ENCODE results near the gene SCN2B.

The SCN2B gene

DNA sequence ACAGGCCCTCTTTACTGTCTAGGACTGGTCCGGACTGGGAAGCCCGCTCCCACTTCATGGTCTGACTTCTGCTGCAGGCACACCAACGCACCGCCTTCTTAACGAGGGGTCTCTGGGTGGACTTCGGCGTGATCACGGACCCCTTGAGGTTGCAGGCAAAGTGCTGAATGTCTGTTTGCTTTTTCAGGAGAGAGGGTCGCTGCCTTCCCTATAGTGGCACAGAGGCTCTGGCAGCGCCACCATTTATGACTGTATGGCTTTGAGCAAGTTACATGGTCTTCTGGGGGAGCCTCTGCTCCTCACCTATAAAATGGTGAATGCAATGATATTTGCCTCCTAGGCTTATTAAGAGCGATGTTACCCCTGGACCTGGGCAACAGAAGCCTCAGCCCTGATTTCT lies 22.5 kb downstream of the SCN2B start:
- DNase-seq (ENCODE audit: low spot score), result no peak

DNA sequence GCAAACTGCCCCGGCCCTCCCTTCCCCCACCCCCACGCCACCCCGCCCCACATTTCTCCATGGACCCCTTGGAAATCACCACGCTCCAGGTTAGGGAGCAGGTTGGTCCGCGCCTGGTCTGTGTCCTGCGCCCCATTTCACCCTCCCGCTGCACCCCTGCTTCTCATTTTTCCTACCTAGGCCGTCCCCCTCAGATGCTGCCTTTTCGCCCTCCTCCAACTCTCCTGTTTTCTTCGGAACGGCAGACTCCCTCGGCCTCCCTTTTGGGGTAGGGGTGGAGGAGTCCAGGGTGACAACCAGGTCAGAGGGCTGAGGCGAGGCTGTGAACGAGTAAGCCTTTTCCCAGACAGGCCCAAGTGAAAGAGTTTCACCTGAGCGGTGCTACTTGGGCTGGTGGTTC lies 22.9 kb downstream of the SCN2B start:
- no peak for DNase-seq (ENCODE audit: low spot score)

DNA sequence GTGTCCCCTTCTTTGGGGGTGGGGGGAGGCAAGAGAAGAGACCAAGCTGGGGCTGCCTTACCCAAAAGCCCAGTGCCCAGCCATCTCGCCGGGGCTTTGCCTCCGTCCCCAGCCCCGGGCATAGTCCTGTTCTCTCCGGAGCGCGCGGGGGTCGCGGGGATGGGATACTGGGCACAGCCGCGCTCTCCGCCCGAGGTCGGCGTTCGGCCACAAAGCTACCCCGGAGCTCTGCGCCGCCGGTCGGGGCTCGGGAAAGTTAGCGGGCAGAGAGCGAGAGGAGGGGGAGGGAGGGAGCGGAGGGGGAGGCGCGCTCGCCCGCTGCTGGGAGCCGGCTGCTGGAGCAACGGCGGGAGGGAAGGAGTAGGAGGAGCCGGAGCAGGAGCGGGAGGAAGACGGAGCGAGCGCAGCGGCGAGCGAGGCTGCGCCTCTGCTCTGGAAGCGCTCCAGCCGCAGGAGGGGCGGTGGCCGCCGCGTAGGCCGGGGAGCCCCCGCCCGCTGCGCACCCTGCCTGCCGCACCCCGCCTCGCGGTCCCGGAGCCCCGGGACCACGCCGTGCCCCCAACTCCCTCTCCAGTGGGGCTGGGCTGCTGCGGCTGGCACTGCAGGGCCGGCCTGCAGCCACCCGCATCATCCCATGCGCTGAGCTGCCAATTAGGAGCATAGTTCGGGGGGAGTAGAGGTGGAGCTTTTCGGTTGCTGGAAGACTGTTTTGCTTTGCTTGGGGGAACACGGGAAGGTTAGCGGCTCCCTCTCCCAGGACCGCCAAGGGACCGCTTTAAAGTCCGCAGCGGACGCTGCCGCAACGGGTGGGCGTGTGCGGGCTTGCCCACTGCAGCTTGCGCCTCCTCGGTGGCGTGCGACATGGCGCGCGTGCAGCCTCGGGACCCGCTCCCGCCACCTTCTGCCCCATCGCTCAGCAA lies 23.6 kb downstream of the SCN2B start, which contains the start of gene SCN4B:
TSS of gene SCN4B (minus strand) at position 272 of the 920 bp plus-strand sequence. CDS start at position 122, 150 bp downstream.
- peak; percentile 83 for DNase-seq (ENCODE audit: low spot score)

DNA sequence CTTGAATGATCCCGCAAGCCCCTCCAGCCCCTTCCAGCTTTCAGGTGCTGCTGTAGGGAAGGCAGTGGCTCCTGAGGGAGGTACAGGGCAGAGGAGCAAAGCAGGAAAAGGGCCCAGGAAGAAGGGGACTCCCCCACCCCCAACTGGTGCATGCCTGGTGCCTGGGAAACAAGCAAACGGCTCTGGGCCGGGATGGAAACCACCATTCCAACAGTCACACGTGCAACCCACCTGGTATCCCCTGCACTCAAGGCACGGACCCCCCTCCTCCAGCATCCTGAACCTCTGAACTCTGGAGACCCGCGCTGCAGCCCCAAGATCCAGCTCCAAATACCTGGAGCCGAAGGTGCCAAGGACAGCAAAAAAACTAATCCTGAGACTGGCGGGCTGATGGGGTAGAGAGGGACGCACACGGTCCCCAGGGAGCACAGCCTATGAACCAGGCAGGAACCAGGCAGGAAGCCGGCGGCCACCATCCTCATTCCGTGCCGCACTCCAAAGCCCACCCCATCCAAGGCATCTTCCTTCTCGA lies 24.4 kb downstream of the SCN2B start:
- DNase-seq (ENCODE audit: low spot score), result no peak

DNA sequence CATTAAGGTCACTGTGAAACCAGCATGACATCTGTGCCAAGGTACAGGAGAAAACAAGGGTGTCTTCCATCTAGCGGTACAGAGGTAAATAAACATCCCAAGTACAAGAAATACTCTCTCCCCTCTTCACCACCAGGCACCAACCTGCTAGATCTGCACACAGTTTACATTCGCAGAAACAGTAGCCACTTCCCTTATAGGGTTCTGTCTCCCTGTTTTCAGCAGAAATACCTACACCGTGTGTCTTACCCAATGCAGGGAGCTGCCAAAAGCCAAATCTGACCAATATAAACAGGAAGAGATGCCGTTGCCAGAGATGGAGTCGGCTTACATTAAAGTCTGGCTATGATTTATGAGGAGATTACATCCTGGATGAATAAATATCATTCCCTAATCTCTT lies 25.0 kb downstream of the SCN2B start:
- no peak for DNase-seq (ENCODE audit: low spot score)

DNA sequence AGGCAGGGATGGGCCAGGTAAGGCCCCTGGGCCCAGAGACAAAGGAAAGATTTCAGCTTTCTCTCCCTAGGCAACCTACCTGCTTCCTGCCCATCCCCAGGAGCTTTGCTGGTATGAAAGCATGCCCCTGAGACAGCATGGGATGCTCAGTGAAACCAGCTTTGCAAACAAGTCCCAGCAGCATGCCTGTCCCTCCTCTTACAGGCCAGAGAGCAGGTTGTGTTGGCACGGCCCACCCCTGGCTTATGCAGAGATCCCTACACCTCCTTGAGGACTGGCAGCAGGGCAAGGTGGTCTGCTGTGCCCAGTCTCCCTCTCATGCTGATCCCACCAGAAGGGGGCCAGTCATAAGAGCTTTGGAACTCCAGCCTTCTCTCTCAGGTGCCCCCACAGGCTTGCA lies 26.9 kb downstream of the SCN2B start:
- no peak for DNase-seq (ENCODE audit: low spot score)

DNA sequence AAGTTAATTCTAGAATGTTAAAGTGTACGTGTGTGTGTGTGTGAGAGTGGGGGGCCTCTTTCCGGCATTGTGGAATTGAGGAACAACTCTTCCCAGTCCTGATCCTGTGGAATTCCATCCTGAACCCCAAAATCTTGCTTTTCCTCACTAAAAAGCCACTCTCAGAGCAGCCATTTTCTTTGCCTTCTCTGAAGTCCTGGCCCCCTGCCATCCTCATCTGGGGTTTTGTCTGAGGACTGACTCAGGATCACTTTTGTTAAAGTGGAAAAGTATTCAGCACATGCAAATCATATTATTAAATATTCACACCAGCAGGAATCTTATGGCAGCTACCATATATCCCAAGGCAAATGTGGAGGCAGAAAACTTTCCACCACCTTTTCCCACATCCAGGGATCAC lies 27.6 kb downstream of the SCN2B start:
- no peak for DNase-seq (ENCODE audit: low spot score)

DNA sequence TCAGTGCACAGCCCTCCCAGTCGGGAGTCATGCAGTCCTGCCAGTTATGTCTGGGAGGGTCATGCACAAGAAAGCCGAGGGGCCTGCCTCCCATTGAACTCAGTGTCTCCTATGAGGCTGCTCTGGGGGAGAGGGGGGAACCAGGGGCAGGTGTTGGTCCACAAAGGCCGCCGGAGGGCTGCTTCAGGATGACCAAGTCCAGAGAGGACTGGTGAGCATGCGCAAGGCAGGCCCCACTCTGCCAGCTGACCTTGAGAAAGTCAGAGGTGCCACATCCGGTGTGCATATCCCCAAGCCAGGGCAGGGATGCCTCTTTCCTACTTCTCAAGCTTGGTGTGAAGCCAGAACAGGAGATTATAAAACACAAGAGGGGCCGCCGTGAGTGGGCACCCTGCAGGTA lies 28.2 kb downstream of the SCN2B start:
- no peak for DNase-seq (ENCODE audit: low spot score)

DNA sequence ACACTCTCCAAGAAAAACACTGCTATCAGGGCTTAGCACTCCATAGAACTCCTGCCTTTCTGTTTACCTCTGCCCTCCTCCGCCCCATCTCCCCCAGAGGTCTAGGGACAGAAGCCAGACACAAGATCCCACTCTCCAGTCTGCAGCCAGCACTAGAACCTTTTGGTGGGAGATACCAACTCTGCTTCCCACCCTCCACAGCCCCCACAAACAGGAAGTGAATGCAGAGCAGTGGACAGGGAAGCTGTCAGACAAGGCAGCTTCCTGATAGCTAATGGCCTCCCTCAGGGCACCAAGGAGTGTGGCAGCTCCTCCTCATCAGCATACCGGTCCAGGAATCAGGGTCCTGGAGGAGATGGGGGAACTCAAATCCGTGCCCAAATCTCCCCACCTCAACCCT lies 28.9 kb downstream of the SCN2B start:
- DNase-seq (ENCODE audit: low spot score), result no peak

DNA sequence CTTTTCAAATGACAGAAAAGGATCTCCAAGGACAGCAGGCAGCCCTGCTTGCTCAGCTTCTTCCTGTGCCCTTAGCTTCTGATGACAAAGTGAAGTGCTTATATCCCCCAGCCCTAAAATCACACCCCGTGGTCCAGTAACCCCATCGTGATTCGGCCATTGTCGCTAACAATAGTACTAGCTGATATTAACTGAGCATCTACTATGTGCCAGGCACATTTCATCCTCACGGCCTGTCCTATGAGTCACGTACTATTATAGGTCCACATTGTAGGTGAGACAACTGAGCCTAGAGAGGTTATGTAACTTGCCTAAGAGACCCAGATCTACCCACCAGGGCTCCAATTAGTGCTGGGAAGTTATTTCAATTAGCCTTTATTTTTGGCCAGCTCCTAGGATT lies 29.9 kb downstream of the SCN2B start:
- DNase-seq (ENCODE audit: low spot score), result no peak

DNA sequence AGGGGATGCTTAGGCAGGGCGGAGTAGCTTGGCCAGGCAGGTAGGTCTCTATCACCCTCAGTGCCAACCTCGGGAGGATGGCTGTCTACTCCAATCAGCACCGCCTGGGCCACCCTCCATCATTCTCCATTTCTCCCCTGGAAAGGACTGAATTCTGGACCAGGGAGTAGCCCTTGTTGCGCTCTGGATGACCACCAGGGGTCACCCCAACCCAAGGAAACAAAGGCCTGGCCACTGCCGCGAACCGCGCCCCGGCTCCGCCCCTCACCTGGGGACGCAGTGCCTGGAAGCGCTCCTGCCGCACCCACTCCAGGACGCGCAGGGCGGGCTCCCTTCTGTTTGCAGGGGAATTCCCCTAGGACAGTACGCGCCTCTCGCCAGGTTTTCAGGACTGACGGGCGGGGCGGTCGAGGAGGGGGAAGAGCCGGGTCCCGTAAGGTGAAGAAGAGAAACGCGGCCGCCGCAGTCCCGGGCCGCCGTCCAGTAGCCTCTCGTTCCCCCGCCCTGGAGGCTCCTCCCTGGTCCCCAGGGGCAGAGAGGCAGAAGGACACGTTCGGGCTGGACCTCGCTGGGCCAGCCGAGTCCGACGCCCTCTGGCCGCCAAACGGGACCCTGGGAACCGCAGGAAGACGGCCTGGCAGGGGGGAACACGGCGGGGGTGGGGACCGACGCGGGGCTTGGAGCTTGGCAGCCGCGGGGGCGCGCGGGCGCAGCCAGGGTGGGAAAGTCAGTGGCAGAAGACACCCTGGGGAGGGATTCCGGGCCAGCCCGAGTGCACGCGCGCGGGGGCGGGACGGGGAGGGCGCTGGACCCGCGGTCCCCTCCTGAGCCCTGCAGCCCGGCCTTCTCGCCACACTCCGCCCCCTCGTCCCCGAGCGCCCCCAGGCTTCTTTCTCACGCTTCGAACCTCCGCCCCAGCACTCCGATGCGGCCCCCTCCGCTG lies 30.9 kb downstream of the SCN2B start:
- DNase-seq (ENCODE audit: low spot score), result peak; percentile 81

DNA sequence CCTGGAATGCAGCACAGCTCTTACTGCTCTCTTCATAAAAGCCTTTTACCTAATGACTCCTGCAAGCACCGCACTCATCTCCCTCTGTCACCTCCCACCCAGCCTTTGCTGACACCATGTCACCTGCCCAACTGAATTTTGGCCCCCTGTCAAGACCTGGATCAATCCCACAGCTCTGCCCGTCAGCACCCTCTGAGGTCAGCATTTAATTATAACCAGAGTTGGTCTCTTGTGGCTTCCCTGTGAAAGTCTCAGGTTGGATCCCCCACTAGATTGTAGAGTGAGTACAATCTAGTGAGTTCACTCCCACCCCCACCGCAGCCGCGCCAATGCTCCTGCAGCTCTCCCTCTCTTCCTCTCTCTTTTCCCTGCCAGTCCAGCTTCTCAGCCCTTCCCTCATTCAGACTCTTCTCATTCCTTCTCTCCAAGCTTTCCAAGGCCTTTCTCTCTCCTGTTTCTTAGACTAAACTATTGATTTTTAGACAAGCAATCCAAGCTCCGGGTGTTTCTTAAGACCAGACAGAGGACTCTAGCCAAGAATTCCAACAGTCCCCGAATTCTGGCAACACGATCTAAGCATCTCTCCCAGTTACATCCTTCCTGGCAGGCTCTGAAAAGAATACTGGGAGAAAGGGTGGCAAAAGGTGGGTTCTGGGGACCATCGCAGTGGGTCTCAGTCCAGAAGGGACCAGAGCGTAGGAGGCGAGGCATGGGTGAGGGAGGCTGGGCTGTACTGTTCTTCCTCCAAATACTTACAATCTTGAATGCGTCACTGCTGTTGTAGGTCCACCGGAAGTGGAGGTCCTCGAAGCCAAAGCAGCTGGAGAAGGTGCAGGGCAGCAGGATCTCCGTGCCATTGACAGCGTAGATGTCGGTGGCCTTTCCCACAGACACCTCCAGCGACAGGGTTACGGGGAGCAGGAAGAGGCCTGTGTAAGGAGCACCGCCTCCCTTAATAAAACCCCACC lies 31.9 kb downstream of the SCN2B start:
- DNase-seq (ENCODE audit: low spot score), result no peak

DNA sequence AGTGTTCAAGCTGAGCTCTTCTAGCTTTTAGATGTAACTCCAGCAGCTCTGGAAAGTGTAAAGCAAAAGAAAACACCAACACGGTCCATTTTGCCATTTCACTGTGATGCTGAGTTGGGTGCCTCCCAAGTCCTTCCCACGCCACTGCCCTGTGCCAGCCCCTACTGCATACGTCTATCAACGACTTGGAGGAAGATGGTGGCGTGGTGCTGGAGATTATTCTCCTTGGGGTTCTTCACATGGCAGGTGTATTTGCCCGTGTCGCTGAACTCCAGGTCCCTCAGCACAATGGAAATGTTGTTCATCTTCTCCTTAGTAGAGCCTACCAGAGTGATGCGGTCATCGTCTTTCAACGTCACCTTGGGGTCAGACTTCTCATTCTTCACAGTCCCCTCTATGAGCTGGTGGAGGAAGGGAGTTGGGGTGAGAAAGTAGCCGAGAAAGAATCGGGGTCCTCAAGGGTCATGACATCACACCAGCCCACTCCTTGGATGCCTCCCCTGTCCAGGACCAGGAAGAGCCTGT lies 32.7 kb downstream of the SCN2B start:
- no peak for DNase-seq (ENCODE audit: low spot score)

DNA sequence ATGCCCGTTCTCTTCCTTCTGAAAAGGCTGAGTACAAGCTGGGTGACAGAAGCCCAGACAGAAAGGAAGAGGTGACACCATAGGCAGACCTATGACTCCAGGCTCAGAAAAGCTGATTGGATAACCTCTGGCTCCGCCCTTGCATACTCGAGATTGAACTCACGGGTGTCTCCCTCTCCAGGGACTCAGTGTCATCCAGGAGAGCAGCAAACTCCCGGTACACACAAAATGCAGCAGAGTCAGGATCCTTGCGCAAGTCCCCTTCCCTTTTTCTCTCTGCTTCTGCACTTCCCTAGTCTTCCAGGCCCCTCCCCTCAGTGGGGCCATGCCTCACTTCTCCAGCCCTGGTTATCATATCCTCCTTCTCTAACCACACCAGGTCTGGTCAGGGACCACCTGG lies 33.6 kb downstream of the SCN2B start:
- no peak for DNase-seq (ENCODE audit: low spot score)

DNA sequence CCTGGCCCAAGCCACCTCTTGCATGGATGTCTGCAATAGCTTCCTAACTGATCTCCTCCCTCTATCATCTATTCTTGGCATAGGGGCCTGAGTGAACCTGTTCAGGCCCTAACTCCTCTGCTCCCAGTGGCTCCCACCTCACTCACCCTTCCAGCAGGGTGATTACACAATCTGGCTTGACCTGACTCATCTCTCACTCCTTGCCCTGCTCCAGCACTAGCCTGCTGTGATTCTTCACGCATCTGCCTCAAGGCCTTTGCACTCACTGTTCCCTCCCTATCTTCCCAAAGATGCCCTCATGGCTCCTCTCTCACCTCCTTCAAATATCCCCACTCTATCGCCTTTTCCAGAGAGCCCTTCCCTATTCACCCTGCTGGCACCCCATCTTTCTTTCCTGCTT lies 34.4 kb downstream of the SCN2B start:
- no peak for DNase-seq (ENCODE audit: low spot score)

DNA sequence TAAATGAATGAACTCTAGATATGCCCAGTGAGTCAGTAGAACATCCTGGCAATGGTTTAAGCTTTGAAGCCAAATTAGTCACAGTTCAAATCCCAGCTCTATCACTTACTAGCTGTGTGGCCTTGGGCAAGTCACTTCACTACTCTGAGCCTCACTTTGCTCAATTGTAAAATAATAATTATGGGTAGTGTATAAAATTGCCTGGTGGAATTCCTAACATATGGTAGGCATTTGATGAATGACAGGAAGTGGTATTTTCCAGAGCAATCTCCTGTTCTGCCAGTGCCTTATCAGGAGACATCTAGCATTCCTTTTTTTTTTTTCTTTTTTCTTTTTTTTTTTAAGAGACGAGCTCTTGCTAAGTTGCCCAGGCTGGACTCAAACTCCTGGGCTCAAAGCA lies 36.9 kb downstream of the SCN2B start:
- no peak for DNase-seq (ENCODE audit: low spot score)

DNA sequence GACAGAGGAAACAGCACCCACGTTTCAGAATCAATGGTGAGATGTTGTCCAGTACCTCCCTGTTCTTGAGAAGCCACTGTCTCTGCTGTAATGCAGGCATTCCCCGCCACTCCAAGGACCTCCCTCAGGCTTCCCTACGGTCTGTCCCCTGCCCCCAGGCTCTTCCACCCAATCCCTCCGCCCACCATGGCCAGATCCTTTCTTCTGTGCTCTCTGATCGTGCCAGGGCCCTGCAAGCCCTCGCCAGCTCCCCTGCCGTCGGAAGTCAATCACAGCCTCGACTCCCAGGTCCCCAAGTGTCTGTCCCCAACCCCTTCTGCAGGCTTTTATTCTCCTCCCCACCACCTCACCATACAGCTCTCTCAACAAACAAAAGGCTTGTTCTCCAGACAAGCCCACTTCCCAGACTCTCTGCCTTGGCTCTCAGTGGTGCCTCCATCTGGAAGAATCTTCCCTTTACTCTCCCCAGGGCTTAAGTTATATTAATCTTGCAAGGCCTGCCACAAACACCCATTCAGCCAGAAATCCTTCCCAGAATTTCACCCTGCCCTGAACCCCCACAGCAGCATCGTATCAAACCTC lies 37.5 kb downstream of the SCN2B start:
- no peak for DNase-seq (ENCODE audit: low spot score)

DNA sequence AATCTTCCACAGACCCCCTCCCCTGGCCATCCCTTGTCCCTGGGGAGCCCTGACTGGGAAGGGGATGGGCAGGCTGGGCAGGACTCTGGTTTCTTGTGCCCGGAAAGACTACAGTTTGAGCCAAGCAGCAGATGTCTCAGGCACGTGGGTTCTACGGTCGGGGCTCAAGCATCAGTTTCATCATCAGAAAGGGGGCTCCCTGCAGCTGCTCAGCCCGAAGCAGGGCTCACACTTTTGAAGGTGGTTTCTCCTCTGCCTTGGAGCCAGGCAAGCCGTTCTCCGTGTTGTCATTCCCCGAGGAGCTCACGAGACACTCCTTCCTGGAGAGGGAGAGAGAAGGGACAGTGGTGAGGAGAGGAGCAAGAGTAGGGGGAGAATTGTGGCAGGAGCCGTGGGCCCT lies 39.6 kb downstream of the SCN2B start:
- DNase-seq (ENCODE audit: low spot score), result no peak

DNA sequence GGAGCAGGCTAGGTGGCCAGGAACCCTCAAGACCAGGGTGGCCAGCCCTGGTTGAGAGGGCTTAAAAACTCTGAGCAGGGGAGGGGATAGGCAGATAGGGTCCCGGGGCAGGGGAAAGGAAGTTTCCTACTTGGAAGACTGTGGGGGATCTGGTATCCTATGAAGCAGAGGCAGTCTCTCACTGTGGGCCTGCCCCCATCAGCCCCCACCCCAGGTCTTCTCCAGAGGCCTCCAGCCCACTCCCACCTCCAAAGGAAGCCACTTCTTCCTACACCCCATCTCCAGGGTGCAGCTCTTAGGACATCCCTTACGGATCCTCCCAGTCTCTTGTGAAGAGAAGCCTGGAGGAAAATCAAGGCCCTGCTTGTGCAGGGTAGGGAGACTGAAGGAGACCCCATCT lies 40.1 kb downstream of the SCN2B start:
- DNase-seq (ENCODE audit: low spot score), result no peak

DNA sequence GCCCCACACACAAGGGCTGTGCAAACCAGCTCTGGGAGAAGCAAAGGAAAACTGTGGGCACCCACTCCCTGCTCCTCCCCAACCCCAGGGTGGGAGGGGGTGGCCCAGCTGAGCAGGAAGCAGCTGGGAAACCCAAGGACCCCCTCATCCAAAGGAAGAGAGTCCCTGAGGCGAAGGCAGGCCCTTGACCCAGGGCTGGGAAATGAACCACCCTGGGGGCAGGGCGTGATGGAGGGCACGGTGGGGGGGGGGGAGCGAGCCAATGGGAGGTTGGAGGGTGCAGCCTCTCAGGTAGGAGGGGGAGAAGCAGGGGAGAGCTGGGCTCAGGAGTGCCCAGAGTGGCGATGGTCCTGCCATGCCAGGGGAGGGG lies 40.7 kb downstream of the SCN2B start:
- DNase-seq (ENCODE audit: low spot score), result no peak

Measured in left forelimb (tissue), 1 donor.